Activated B cell treated with CpG ODN at 0.5 μM for 24 hours (primary cell): ENCODE data around the gene CBLL2. TPM values are rescaled to one million over a fixed set of nuclear protein-coding genes. Genes with fewer than 3 reads are reported as not detected.

Source experiments
- ATAC-seq: fragments of 200-7000 bp; cut with Tn5 transposase; one replicate; pipeline ENCODE4 v1.10.0; 2021; ENCODE audit warnings: low read depth, mild to moderate bottlenecking, moderate library complexity
- CTCF ChIA-PET: fragments of 350-600 bp; sonication (Branson Sonifier 250); formaldehyde crosslinking; loops from one replicate; lab custom pipeline; 2021; ENCODE audit warnings: antibody characterized with exemption; lab: Charles Lee
- POLR2A ChIA-PET: fragments of 350-600 bp; sonication (Branson Sonifier 250); formaldehyde crosslinking; loops from one replicate; lab custom pipeline; 2021; ENCODE audit warnings: antibody characterized with exemption; lab: Charles Lee
- DNase-seq: peaks from one replicate; pipeline ENCODE4 v3.0.0; 2022
- H3K27ac Mint-ChIP-seq: one replicate; pipeline ENCODE4 v1.8.0; 2020; ENCODE audit warnings: mixed read lengths
- H3K27me3 Mint-ChIP-seq: one replicate; pipeline ENCODE4 v1.8.0; 2021; ENCODE audit warnings: mixed read lengths
- H3K36me3 Mint-ChIP-seq: one replicate; pipeline ENCODE4 v1.8.0; 2021; ENCODE audit warnings: low read depth, mixed read lengths
- H3K4me1 Mint-ChIP-seq: one replicate; pipeline ENCODE4 v1.8.0; 2021; ENCODE audit warnings: mixed read lengths
- H3K4me3 Mint-ChIP-seq: one replicate; pipeline ENCODE4 v1.8.0; 2020; ENCODE audit warnings: mild to moderate bottlenecking, mixed read lengths
- H3K9me3 Mint-ChIP-seq: one replicate; pipeline ENCODE4 v1.8.0; 2020; ENCODE audit warnings: mixed read lengths
- CTCF ChIP-seq: fragments of 200-600 bp; IDR thresholded peaks from one replicate; pipeline ENCODE4 v1.8.0; 2022; ENCODE audit warnings: antibody characterized with exemption, mild to moderate bottlenecking
- intact Hi-C: fragments of 100-400 bp; cut with micrococcal nuclease; formaldehyde crosslinking; loops from one replicate; pipeline ENCODE4 v1.15.1; 2024
- total RNA-seq: library from RNA; stranded (reverse); gene quantifications from 2 replicates; pipeline ENCODE4 v1.2.3, GENCODE V29; 2022

Gene CBLL2
- total RNA-seq, 1 donor from 2014 or later, result not detected

GRCh38 chrX:22314211-22314610 lies 41.5 kb downstream of the CBLL2 start:
- no peak for TF ChIP-seq CTCF
- DNase-seq (no peak), ATAC-seq (no peak)
- Mint-ChIP-seq H3K36me3 (no peaks in the 10 kb centered on the region), H3K9me3 (no peaks in the 10 kb centered on the region), H3K4me3 (no peak overlapping the region), H3K4me1 (no peaks in the 10 kb centered on the region), H3K27me3 (no peaks in the 10 kb centered on the region), H3K27ac (no peak overlapping the region)
- ChIA-PET POLR2A (no interaction called here), CTCF (no interaction called here)
- intact Hi-C loops, result no loop called here

GRCh38 chrX:22314692-22315091 lies 42.0 kb downstream of the CBLL2 start:
- DNase-seq, result no peak
- Mint-ChIP-seq H3K27ac (no peak overlapping the region), H3K27me3 (no peaks in the 10 kb centered on the region), H3K4me1 (no peaks in the 10 kb centered on the region), H3K4me3 (no peak overlapping the region), H3K9me3 (no peaks in the 10 kb centered on the region), H3K36me3 (no peaks in the 10 kb centered on the region)
- no peak for TF ChIP-seq CTCF
- POLR2A ChIA-PET, result no interaction called here
- intact Hi-C loops, result no loop called here
- CTCF ChIA-PET, result no interaction called here
- no peak for ATAC-seq

GRCh38 chrX:22315151-22315550 lies 42.4 kb downstream of the CBLL2 start:
- CTCF ChIA-PET, result no interaction called here

GRCh38 chrX:22320236-22320873 lies 47.6 kb downstream of the CBLL2 start:
- ChIA-PET POLR2A (no interaction called here), CTCF (no interaction called here)
- no peak for DNase-seq
- Mint-ChIP-seq H3K4me3 (no peak overlapping the region), H3K4me1 (no peaks in the 10 kb centered on the region), H3K36me3 (no peaks in the 10 kb centered on the region), H3K9me3 (no peaks in the 10 kb centered on the region), H3K27me3 (peaks cover 5% of the 10 kb centered on the region), H3K27ac (no peak overlapping the region)
- no peak for ATAC-seq
- intact Hi-C loops, result no loop called here
- TF ChIP-seq CTCF, result no peak

More at GRCh38 chrX:22315151-22315550, 42.4 kb downstream of the CBLL2 start:
- H3K4me3 Mint-ChIP-seq, result no peak overlapping the region
- POLR2A ChIA-PET, result no interaction called here
- no peaks in the 10 kb centered on the region for H3K4me1 Mint-ChIP-seq
- TF ChIP-seq CTCF, result no peak
- H3K27me3 Mint-ChIP-seq, result no peaks in the 10 kb centered on the region
- ATAC-seq (no peak), DNase-seq (no peak)
- no peaks in the 10 kb centered on the region for H3K36me3 Mint-ChIP-seq
- no peaks in the 10 kb centered on the region for H3K9me3 Mint-ChIP-seq
- intact Hi-C loops, result no loop called here
- no peak overlapping the region for H3K27ac Mint-ChIP-seq

- Mint-ChIP-seq H3K27me3 (peaks cover 5% of the 10 kb centered on the region), H3K4me3 (no peak overlapping the region), H3K27ac (no peak overlapping the region), H3K36me3 (no peaks in the 10 kb centered on the region), H3K9me3 (no peaks in the 10 kb centered on the region), H3K4me1 (no peaks in the 10 kb centered on the region)
- ChIA-PET POLR2A (no interaction called here), CTCF (no interaction called here)
- intact Hi-C loops, result no loop called here
- no peak for DNase-seq
- TF ChIP-seq CTCF, result no peak
- ATAC-seq, result no peak
Measured at GRCh38 chrX:22323541-22323940, 50.8 kb downstream of the CBLL2 start.

Other genes with a start within 250 kb of the CBLL2 start
- gene PHEX, start 240.6 kb upstream of the CBLL2 start, total RNA-seq, result 0.27 and 0.49 TPM in 2 replicates